Tibial nerve (tissue), 4 donors: ENCODE measurements around the gene LRBA.

Experiments
- EP300 ChIP-seq, 2 donors: sonication (generic); formaldehyde crosslinking; IDR thresholded peaks; one replicate each; pipeline ENCODE4 v1.6.1; 2017; ENCODE audit warnings: antibody characterized with exemption in 2 of 2, mild to moderate bottlenecking in 1 of 2
- TF ChIP-seq, protein P1 (sequence below), 5 experiments: fragments of 200-600 bp in 3 of 5; fragments of 450-650 bp in 2 of 5; sonication (generic) in 3 of 5; IDR thresholded peaks; one replicate each; pipeline ENCODE4 v1.5.1; 2016 to 2019; ENCODE audit warnings: antibody characterized with exemption in 5 of 5, mild to moderate bottlenecking in 3 of 5, moderate library complexity in 2 of 5

DNA sequence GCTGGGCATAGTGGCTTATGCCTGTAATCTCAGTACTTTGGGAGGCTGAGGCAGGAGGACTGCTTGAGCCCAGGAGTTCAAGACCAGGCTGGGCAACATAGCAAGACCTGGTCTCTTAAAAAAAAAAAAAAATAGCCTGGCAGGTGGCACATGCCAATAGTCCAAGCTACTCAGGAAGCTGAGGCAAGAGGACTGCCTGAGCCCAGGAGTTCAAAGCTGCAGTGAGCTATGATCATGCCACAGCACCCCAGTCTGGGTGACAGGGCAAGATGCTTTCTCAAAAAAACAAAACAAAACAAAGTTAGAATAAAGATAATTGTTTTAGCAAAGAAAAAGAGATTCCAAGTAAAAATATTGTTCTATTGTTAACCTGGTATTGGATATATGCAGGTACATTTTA is 75.0 kb downstream of the LRBA start:
- no peak for TF ChIP-seq EP300 (IDR thresholded peaks at IDR 0.05)
- TF ChIP-seq, protein P1, sequence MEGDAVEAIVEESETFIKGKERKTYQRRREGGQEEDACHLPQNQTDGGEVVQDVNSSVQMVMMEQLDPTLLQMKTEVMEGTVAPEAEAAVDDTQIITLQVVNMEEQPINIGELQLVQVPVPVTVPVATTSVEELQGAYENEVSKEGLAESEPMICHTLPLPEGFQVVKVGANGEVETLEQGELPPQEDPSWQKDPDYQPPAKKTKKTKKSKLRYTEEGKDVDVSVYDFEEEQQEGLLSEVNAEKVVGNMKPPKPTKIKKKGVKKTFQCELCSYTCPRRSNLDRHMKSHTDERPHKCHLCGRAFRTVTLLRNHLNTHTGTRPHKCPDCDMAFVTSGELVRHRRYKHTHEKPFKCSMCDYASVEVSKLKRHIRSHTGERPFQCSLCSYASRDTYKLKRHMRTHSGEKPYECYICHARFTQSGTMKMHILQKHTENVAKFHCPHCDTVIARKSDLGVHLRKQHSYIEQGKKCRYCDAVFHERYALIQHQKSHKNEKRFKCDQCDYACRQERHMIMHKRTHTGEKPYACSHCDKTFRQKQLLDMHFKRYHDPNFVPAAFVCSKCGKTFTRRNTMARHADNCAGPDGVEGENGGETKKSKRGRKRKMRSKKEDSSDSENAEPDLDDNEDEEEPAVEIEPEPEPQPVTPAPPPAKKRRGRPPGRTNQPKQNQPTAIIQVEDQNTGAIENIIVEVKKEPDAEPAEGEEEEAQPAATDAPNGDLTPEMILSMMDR (IDR thresholded peaks at IDR 0.05) = no peak
